GM12872 (cell line): Measurements from ENCODE around the gene UBTF.

ENCODE experiments used
- TF ChIP-seq, protein P1 (sequence below): IDR thresholded peaks from 3 replicates; pipeline ENCODE4 v1.5.1; 2011; ENCODE audit warnings: low read depth, mild to moderate bottlenecking, low read length, moderate library complexity; ENCODE audit not compliant: insufficient read depth

The UBTF gene

GRCh38 chr17:44176671-44177501 lies 42.6 kb downstream of the UBTF start:
- TF ChIP-seq, protein P1, sequence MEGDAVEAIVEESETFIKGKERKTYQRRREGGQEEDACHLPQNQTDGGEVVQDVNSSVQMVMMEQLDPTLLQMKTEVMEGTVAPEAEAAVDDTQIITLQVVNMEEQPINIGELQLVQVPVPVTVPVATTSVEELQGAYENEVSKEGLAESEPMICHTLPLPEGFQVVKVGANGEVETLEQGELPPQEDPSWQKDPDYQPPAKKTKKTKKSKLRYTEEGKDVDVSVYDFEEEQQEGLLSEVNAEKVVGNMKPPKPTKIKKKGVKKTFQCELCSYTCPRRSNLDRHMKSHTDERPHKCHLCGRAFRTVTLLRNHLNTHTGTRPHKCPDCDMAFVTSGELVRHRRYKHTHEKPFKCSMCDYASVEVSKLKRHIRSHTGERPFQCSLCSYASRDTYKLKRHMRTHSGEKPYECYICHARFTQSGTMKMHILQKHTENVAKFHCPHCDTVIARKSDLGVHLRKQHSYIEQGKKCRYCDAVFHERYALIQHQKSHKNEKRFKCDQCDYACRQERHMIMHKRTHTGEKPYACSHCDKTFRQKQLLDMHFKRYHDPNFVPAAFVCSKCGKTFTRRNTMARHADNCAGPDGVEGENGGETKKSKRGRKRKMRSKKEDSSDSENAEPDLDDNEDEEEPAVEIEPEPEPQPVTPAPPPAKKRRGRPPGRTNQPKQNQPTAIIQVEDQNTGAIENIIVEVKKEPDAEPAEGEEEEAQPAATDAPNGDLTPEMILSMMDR, result no peak

- TF ChIP-seq, protein P1, result no peak
These were observed 43.2 kb downstream of the UBTF start for GRCh38 chr17:44176257-44176656.

- TF ChIP-seq, protein P1, result no peak
These were observed 45.0 kb downstream of the UBTF start for GRCh38 chr17:44174427-44174826.

DNA sequence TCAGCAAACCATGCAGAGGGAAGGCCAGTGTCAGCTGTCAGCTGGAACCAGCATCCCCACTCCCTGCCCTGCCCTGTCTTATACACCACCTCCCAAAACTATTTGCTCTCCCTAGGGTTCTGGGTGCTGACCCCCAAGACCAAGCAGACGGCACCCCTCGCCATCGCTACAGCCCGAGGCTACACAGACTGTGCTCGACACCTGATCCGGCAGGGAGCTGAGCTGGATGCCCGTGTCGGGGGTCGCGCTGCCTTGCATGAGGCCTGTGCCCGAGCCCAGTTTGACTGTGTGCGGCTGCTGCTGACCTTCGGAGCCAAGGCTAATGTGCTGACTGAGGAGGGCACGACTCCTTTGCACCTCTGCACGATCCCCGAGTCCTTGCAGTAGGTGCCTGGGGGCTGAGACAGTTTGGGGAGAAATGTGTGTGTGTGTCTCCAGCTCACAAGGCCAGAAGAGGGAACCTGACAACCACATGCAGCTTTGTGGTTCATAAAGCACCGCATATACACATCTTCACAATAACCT lies 47.5 kb downstream of the UBTF start:
- TF ChIP-seq, protein P1, result no peak

DNA sequence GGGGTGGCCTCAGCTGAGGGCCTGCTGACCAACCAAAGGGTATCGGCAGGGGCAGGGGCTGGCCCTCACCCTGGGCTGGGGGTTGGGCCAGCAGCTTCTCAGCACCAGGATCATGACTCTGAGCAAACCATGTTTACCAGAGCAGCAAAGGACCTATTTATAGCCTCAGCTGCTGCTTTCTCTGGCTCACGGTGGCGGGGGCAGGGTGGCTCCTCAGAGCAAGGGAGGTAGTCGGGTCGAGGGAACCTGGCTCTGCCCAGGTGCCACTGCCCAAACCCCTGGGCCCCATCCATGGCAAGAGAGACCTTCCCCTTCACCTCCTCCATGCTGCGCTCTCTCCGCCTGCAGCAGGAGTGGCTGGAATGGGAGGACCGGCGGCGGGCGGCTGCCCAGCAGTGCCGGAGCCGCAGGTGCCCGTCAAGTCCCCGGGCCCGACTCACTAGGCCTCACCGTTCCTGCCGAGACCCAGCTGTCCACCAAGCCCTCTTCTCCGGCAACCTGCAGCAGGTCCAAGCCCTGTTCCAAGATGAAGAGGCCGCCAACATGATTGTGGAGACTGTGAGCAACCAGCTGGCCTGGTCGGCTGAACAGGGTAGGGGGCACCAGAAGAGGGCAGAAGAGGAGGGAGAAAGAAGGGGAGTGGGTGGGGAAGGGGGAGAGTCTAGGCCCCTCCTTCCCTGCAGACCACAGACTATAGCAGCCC lies 48.8 kb downstream of the UBTF start, which contains the start of gene ASB16:
ASB16 (plus strand) TSS at position 206 of the 703 bp plus-strand sequence; CDS start at position 292, 86 bp downstream.
- TF ChIP-seq, protein P1, result no peak

- TF ChIP-seq, protein P1, result no peak
These were observed 49.4 kb downstream of the UBTF start for GRCh38 chr17:44170135-44170498.

- TF ChIP-seq, protein P1, result no peak
These were observed 52.2 kb downstream of the UBTF start for GRCh38 chr17:44167181-44167861.
